LNCaP clone FGC (cell line): Measurements from ENCODE around the gene GPC6.

Experiments
- DNase-seq: peaks from one replicate; pipeline ENCODE4 v3.0.0-alpha.2; 2011; ENCODE audit warnings: low read depth
- H3K4me3 ChIP-seq: 2 replicates; pipeline ENCODE4 v1.5.1; 2011; ENCODE audit warnings: mild to moderate bottlenecking, low read depth, low read length, control low read depth
- CTCF ChIP-seq: IDR thresholded peaks from 2 replicates; pipeline ENCODE4 v1.5.1; 2012; ENCODE audit warnings: mild to moderate bottlenecking; ENCODE audit not compliant: control insufficient read depth, insufficient read depth; ENCODE audit errors: extremely low read depth

The GPC6 gene

GRCh38 chr13:93774506-93774905 is 547.9 kb downstream of the GPC6 start:
- no peak overlapping the region for H3K4me3 ChIP-seq
- DNase-seq: no peak
- TF ChIP-seq CTCF: no peak

- DNase-seq: no peak
- no peak for TF ChIP-seq CTCF
- H3K4me3 ChIP-seq: no peak overlapping the region
These were observed 548.4 kb downstream of the GPC6 start for GRCh38 chr13:93775027-93775426.

- H3K4me3 ChIP-seq: no peak overlapping the region
- TF ChIP-seq CTCF: no peak
- no peak for DNase-seq
These were observed 549.0 kb downstream of the GPC6 start for GRCh38 chr13:93775507-93776108.

GRCh38 chr13:93776936-93777335 is 550.3 kb downstream of the GPC6 start:
- no peak for DNase-seq
- no peak for TF ChIP-seq CTCF
- H3K4me3 ChIP-seq: no peak overlapping the region

GRCh38 chr13:93777504-93777903 is 550.9 kb downstream of the GPC6 start:
- H3K4me3 ChIP-seq: no peak overlapping the region
- no peak for TF ChIP-seq CTCF
- DNase-seq: no peak

- H3K4me3 ChIP-seq: no peak overlapping the region
- DNase-seq: no peak
- no peak for TF ChIP-seq CTCF
These were observed 551.9 kb downstream of the GPC6 start for GRCh38 chr13:93778548-93778947.

GRCh38 chr13:93784191-93784590 is 557.6 kb downstream of the GPC6 start:
- no peak for TF ChIP-seq CTCF

More at GRCh38 chr13:93784191-93784590, 557.6 kb downstream of the GPC6 start:
- no peak for DNase-seq
- H3K4me3 ChIP-seq: no peak overlapping the region
